Sigmoid colon (tissue), 4 donors: ENCODE data around the gene RFWD3.

Experiments used
- CTCF ChIP-seq, 4 experiments: fragments of 450-650 bp in 3 of 4; fragments of 200-600 bp in 1 of 4; IDR thresholded peaks; one replicate each; pipeline ENCODE4 v1.5.1; 2016 to 2019; ENCODE audit warnings: antibody characterized with exemption in 4 of 4, mild to moderate bottlenecking in 3 of 4, moderate library complexity in 2 of 4
- EP300 ChIP-seq, 4 donors: sonication (generic); formaldehyde crosslinking; IDR thresholded peaks; one replicate each; pipeline ENCODE4 v1.6.1; 2017; ENCODE audit warnings: antibody characterized with exemption in 4 of 4
- POLR2A ChIP-seq, 2 donors: fragments of 450-650 bp; IDR thresholded peaks; one replicate each; pipeline ENCODE4 v1.6.1; 2016; ENCODE audit warnings: antibody characterized with exemption in 2 of 2, mild to moderate bottlenecking in 2 of 2, moderate library complexity in 2 of 2

GRCh38 chr16:74623214-74623838 is 43.4 kb downstream of the RFWD3 start:
- TF ChIP-seq CTCF (IDR thresholded peaks at IDR 0.05) (peak in 3 of 4 experiments; percentile 51 to 58 (median 57)), POLR2A (IDR thresholded peaks at IDR 0.05) (no peak), EP300 (IDR thresholded peaks at IDR 0.05) (no peak)
